GM12878 (cell line): Measurements from ENCODE around the gene RCBTB2. TPM values are rescaled to one million over a fixed set of nuclear protein-coding genes. Genes with fewer than 3 reads are reported as not detected.

Experiments
- ATAC-seq: fragments of 200-7000 bp; cut with Tn5 transposase; 3 replicates; pipeline ENCODE4 v1.9.1; 2020; ENCODE audit warnings: mild to moderate bottlenecking, moderate library complexity
- BruUV-seq: library from RNA; stranded (reverse); fragments of 400-500 nt; replicated peaks from 2 replicates; lab custom pipeline; 2021; lab: Mats Ljungman, UMichigan
- CTCF ChIA-PET: fragments of 300-600 bp; sonication (Branson Sonifier 250); formaldehyde crosslinking; extraction: SDS; loops from one replicate; lab custom pipeline; 2021; ENCODE audit warnings: inconsistent platforms; lab: Yijun Ruan, JAX
- POLR2A ChIA-PET: fragments of 350-600 bp; formaldehyde crosslinking; extraction: SDS; loops from one replicate; lab custom pipeline; 2021; ENCODE audit warnings: inconsistent platforms; lab: Charles Lee
- RAD21 ChIA-PET: fragments of 300-600 bp; sonication (Branson Sonifier 250); formaldehyde crosslinking; loops from one replicate; lab custom pipeline; 2023; ENCODE audit warnings: antibody characterized with exemption; ENCODE audit not compliant: unreplicated experiment; lab: Charles Lee
- SMC1A ChIA-PET: fragments of 300-600 bp; sonication (Branson Sonifier 250); formaldehyde crosslinking; loops from one replicate; lab custom pipeline; 2023; ENCODE audit not compliant: unreplicated experiment, uncharacterized antibody; lab: Charles Lee
- DNase-seq: peaks from one replicate; pipeline ENCODE4 v3.0.0-alpha.2; 2011; ENCODE audit warnings: low read depth, low spot score
- FAIRE-seq: peaks from 3 replicates; lab custom pipeline; 2011; peaks lifted over from hg19 to GRCh38; lab: Jason Lieb, UNC
- H2AFZ ChIP-seq: 2 replicates; pipeline ENCODE4 v1.6.0; 2011; ENCODE audit warnings: low read depth, low read length, control low read depth; ENCODE audit not compliant: control insufficient read depth
- H3K27ac ChIP-seq: 2 replicates; pipeline ENCODE4 v1.5.1; 2011; ENCODE audit warnings: control low read depth; ENCODE audit not compliant: control insufficient read depth, insufficient read depth
- H3K27me3 ChIP-seq, 2 experiments: replicated peaks in 1 of 2; 2 replicates each; pipeline versions ENCODE4 v1.6.0 to v1.6.1; 2011; ENCODE audit warnings: low read length in 1 of 2; ENCODE audit not compliant: control insufficient read depth in 2 of 2, insufficient read depth in 2 of 2
- H3K36me3 ChIP-seq, 2 experiments: 2 replicates each; pipeline ENCODE4 v1.5.1; 2011; ENCODE audit warnings: low read length in 1 of 2; ENCODE audit not compliant: control insufficient read depth in 2 of 2, insufficient read depth in 2 of 2
- H3K4me1 ChIP-seq: 2 replicates; pipeline ENCODE4 v1.6.1; 2011; ENCODE audit warnings: mild to moderate bottlenecking, low read length, moderate library complexity, mixed read lengths; ENCODE audit not compliant: control insufficient read depth, insufficient read depth
- H3K4me2 ChIP-seq: 2 replicates; pipeline ENCODE4 v1.6.0; 2011; ENCODE audit warnings: control low read depth; ENCODE audit not compliant: control insufficient read depth, insufficient read depth
- H3K4me3 ChIP-seq: fragments of 200-600 bp; sonication (generic); 2 replicates; pipeline ENCODE4 v1.5.1; 2016
- H3K79me2 ChIP-seq: 2 replicates; pipeline ENCODE4 v1.6.0; 2011; ENCODE audit warnings: low read length; ENCODE audit not compliant: control insufficient read depth, insufficient read depth
- H3K9ac ChIP-seq: 2 replicates; pipeline ENCODE4 v1.8.0; 2011; ENCODE audit warnings: low read length, control low read depth, mixed read lengths; ENCODE audit not compliant: control insufficient read depth, insufficient read depth
- H3K9me3 ChIP-seq: replicated peaks from 3 replicates; pipeline ENCODE4 v1.5.1; 2011; ENCODE audit warnings: mild to moderate bottlenecking, low read length; ENCODE audit not compliant: control insufficient read depth, insufficient read depth
- H4K20me1 ChIP-seq: 2 replicates; pipeline ENCODE4 v1.6.0; 2011; ENCODE audit not compliant: control insufficient read depth, insufficient read depth
- ATF7 ChIP-seq: fragments of 450-650 bp; IDR thresholded peaks from 2 replicates; pipeline ENCODE4 v1.6.1; 2016; ENCODE audit warnings: low read depth, mild to moderate bottlenecking
- BHLHE40 ChIP-seq, 2 experiments: fragments of 450-650 bp in 1 of 2; IDR thresholded peaks; 2 replicates each; pipeline ENCODE4 v1.6.1; 2011 to 2017; ENCODE audit warnings: low read depth in 2 of 2, borderline replicate concordance in 1 of 2, improper control_type of control experiment in 1 of 2, low read length in 1 of 2, mild to moderate bottlenecking in 1 of 2
- CBX5 ChIP-seq: sonication (generic); IDR thresholded peaks from 2 replicates; pipeline ENCODE4 v1.6.1; 2016; ENCODE audit warnings: low read depth, moderate library complexity, mild to moderate bottlenecking, inconsistent platforms
- CREM ChIP-seq: IDR thresholded peaks from 2 replicates; pipeline ENCODE4 v1.6.1; 2014; ENCODE audit warnings: antibody characterized with exemption, low read depth
- DPF2 ChIP-seq: fragments of 450-650 bp; IDR thresholded peaks from 2 replicates; pipeline ENCODE4 v1.6.1; 2017; ENCODE audit warnings: mild to moderate bottlenecking
- ETV6 ChIP-seq, 2 experiments: fragments of 450-650 bp in 1 of 2; IDR thresholded peaks in 1 of 2; conservative IDR thresholded peaks in 1 of 2; 2 replicates each; pipeline ENCODE4 v1.6.1; 2014; ENCODE audit warnings: antibody characterized with exemption in 1 of 2, borderline replicate concordance in 1 of 2, low read depth in 1 of 2, mild to moderate bottlenecking in 1 of 2, moderate library complexity in 1 of 2
- GABPA ChIP-seq: IDR thresholded peaks from 2 replicates; pipeline ENCODE4 v1.6.1; 2014; ENCODE audit warnings: antibody characterized with exemption, low read depth, mild to moderate bottlenecking, inconsistent platforms
- IRF4 ChIP-seq: IDR thresholded peaks from 2 replicates; pipeline ENCODE4 v1.6.1; 2011; ENCODE audit warnings: low read depth, low read length
- JUNB ChIP-seq: IDR thresholded peaks from 2 replicates; pipeline ENCODE4 v1.6.1; 2016; ENCODE audit warnings: antibody characterized with exemption, mild to moderate bottlenecking
- MYC ChIP-seq: IDR thresholded peaks from 2 replicates; pipeline ENCODE4 v1.6.1; 2011; ENCODE audit warnings: mild to moderate bottlenecking, low read length, moderate library complexity, inconsistent platforms; ENCODE audit not compliant: insufficient read depth, insufficient replicate concordance, insufficient read length, severe bottlenecking
- PAX8 ChIP-seq: fragments of 450-650 bp; IDR thresholded peaks from 2 replicates; pipeline ENCODE4 v1.6.1; 2017; ENCODE audit warnings: mild to moderate bottlenecking, moderate library complexity
- POLR2AphosphoS5 ChIP-seq: IDR thresholded peaks from 2 replicates; pipeline ENCODE4 v1.6.1; 2011; ENCODE audit warnings: mild to moderate bottlenecking, low read length, inconsistent platforms
- SIN3A ChIP-seq: IDR thresholded peaks from 2 replicates; pipeline ENCODE4 v1.6.1; 2012; ENCODE audit warnings: low read depth, low read length, improper control_type of control experiment
- SIX5 ChIP-seq: IDR thresholded peaks from 2 replicates; pipeline ENCODE4 v1.6.1; 2011; ENCODE audit warnings: mild to moderate bottlenecking, low read depth, low read length, moderate library complexity; ENCODE audit not compliant: severe bottlenecking
- SPI1 ChIP-seq: IDR thresholded peaks from 2 replicates; pipeline ENCODE4 v1.6.1; 2011; ENCODE audit warnings: low read depth, mild to moderate bottlenecking, low read length, moderate library complexity, borderline replicate concordance; ENCODE audit not compliant: insufficient read depth
- TAF1 ChIP-seq: IDR thresholded peaks from 2 replicates; pipeline ENCODE4 v1.6.1; 2011; ENCODE audit warnings: mild to moderate bottlenecking, low read depth, low read length, borderline replicate concordance
- TARDBP ChIP-seq: IDR thresholded peaks from 2 replicates; pipeline ENCODE4 v1.6.1; 2016; ENCODE audit warnings: borderline replicate concordance
- ZBED1 ChIP-seq: IDR thresholded peaks from 2 replicates; pipeline ENCODE4 v1.6.1; 2016; ENCODE audit warnings: borderline replicate concordance
- WGBS: methylation state at CpG from one replicate; pipeline ENCODE4 v1.1.6; 2016; ENCODE audit warnings: low lambda C conversion rate; ENCODE audit not compliant: insufficient replicate concordance, insufficient coverage; ENCODE audit errors: missing lambda C conversion rate; 5-methylcytosine and 5-hydroxymethylcytosine counted together
- in situ Hi-C: fragments of 300-500 bp; cut with MboI; formaldehyde crosslinking; loops from 9 replicates; pipeline ENCODE4 v1.14.3; 2018; ENCODE audit warnings: mixed read lengths
- intact Hi-C: fragments of 100-400 bp; cut with micrococcal nuclease; formaldehyde crosslinking; loops from one replicate; pipeline ENCODE4 v1.14.2; 2022; ENCODE audit not compliant: unreplicated experiment
- polyA plus RNA-seq, 11 experiments: library from polyadenylated mRNA; depleted of rRNA in 4 of 11; unstranded in 6 of 11; stranded (reverse) in 5 of 11; fragments of >200 nt; fragmentation: Nextera tagmentation in 4 of 11; fragmentation: Illumina TruSeq in 1 of 11; extraction: Ambion mirVana in 4 of 11; extraction: Trizol in 1 of 11; gene quantifications; 1 replicate in 1 of 11; 2 replicates in 10 of 11; pipeline versions ENCODE4 v1.2.1 to v1.2.3, GENCODE V29; 2011 to 2016; ENCODE audit warnings: inconsistent platforms in 2 of 11, missing spikeins in 2 of 11, low read depth in 1 of 11
- total RNA-seq, 4 experiments: library from RNA; depleted of rRNA in 3 of 4; stranded (reverse); fragments of >200 nt in 3 of 4; fragmentation: Illumina TruSeq in 1 of 4; extraction: Trizol in 1 of 4; gene quantifications; 2 replicates each; pipeline versions ENCODE4 v1.2.1 to v1.2.3, GENCODE V29; 2013 to 2021
- TF ChIP-seq, protein P1 (sequence below): fragments of 450-650 bp; IDR thresholded peaks from 2 replicates; pipeline ENCODE4 v1.6.1; 2017; ENCODE audit warnings: antibody characterized with exemption, mild to moderate bottlenecking, moderate library complexity
- TF ChIP-seq, protein P2 (sequence below): fragments of 450-650 bp; IDR thresholded peaks from 2 replicates; pipeline ENCODE4 v1.6.1; 2016; ENCODE audit warnings: mild to moderate bottlenecking

RCBTB2 gene
- total and polyA plus RNA-seq, 10 of the 15 experiments (the other 5 are each of a cell fraction or from before 2014, with no cell fraction given): 5.0 to 16.0 (median 8.5) TPM

DNA sequence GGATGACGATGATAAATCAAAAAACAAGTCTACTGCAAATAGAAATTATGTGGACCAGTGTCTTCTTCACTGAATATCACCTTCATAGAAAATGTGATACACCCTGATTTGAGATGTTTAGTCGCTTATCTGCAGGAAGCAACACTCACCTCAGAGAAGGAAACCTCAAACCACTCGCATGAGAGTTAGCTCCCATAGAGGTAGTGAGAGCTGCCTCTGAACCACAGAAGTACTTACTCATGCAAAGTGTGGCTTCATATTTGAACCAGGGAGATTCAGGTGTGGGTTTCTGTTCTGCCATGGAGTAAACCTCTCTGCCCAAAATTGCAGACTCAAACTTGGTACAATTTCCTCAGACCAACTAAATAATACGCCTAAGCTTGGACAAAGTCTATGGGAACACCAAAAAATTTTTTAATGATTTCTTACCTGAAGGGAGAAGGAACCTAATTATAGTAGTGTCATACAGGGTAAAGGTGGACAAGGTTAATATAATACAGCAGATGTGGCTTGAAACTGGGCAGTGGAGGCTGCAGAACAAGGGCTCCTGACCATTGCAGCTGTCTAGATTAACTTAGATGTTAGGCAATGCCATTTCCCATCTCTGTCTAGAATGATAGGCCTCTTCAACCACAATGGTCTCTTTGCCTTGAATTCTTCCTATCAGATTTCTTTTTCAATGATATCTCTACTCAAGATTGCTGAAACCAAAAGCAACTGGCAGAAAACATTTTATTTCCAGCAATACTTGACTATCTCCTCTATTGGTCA, 29.6 kb upstream of the RCBTB2 start:
- no peaks in the 10 kb centered on the region; the same call in 1 of the 3 replicates for H3K9me3 ChIP-seq
- ATAC-seq: peak; percentile 99
- 1% methylated on average over 4 of the region's 4 CpGs for WGBS
- H4K20me1 ChIP-seq: no peaks in the 10 kb centered on the region
- no peak overlapping the region for H2AFZ ChIP-seq
- H3K9ac ChIP-seq: no peak overlapping the region
- no peaks in the 10 kb centered on the region for H3K79me2 ChIP-seq
- DNase-seq: peak; percentile 98
- H3K36me3 ChIP-seq: no peaks in the 10 kb centered on the region
- in situ Hi-C loops (no loop called here), intact Hi-C loops (loop anchor here (1.0 to 5.0 kb wide), 5 partner anchors 17 to 276 kb away; partner anchors contain the start of genes RB1 and RCBTB2)
- CTCF ChIA-PET: interaction anchor here (0.6 to 5.4 kb wide), 7 partner anchors 10 to 161 kb away, joined by 3 to 46 read pairs (median 4); no protein-coding TSS in a partner anchor
- no peaks in the 10 kb centered on the region for H3K27me3 ChIP-seq
- H3K4me1 ChIP-seq: peaks cover 38% of the 10 kb centered on the region
- SMC1A ChIA-PET: interaction anchor here (1.1 to 8.2 kb wide), 11 partner anchors 16 to 228 kb away, joined by 3 to 103 read pairs (median 3); partner anchors contain the start of gene RCBTB2
- no TSS peak for BruUV-seq
- POLR2A ChIA-PET: interaction anchor here (0.6 to 4.0 kb wide), 4 partner anchors 16 to 228 kb away, joined by 3 to 14 read pairs (median 3); no protein-coding TSS in a partner anchor
- RAD21 ChIA-PET: interaction anchor here (1.0 to 4.9 kb wide), 5 partner anchors 10 to 327 kb away, joined by 3 to 51 read pairs (median 3); no protein-coding TSS in a partner anchor
- peak overlapping the region; percentile 18; the same call in 1 of the 2 replicates for H3K4me3 ChIP-seq
- peak overlapping the region; percentile 62 for H3K27ac ChIP-seq
- peak overlapping the region; percentile 65 for H3K4me2 ChIP-seq
- FAIRE-seq: peak; percentile 98
- TF ChIP-seq CREM (peak; percentile 87), IRF4 (peak; percentile 97), POLR2AphosphoS5 (no peak), ETV6 (conservative IDR thresholded peaks at IDR 0.05 in 1 of 2, IDR thresholded peaks at IDR 0.05 in 1 of 2; ENCODE audit: borderline replicate concordance in 1 of 2, low read depth in 1 of 2) (peak in 1 of 2 experiments; percentile 96; a peak in 2 of 4 replicates), SIX5 (no peak), DPF2 (peak; percentile 93), JUNB (peak; percentile 71), SIN3A (no peak), TAF1 (0 out of 2 replicates have a peak, but pooled peaks have one; percentile 21), PAX8 (no peak), BHLHE40 (IDR thresholded peaks at IDR 0.05; ENCODE audit: borderline replicate concordance in 1 of 2, low read depth in 2 of 2, low read length in 1 of 2) (peak; percentile 97 to 98), SPI1 (peak; percentile 92), TARDBP (0 out of 2 replicates have a peak, but pooled peaks have one; percentile 24), ATF7 (peak; percentile 85), ZBED1 (peak; percentile 92; the same call in 1 of the 2 replicates), GABPA (peak; percentile 62; the same call in 1 of the 2 replicates), MYC (no peak), CBX5 (peak; percentile 74; the same call in 1 of the 2 replicates)
- TF ChIP-seq, protein P1, sequence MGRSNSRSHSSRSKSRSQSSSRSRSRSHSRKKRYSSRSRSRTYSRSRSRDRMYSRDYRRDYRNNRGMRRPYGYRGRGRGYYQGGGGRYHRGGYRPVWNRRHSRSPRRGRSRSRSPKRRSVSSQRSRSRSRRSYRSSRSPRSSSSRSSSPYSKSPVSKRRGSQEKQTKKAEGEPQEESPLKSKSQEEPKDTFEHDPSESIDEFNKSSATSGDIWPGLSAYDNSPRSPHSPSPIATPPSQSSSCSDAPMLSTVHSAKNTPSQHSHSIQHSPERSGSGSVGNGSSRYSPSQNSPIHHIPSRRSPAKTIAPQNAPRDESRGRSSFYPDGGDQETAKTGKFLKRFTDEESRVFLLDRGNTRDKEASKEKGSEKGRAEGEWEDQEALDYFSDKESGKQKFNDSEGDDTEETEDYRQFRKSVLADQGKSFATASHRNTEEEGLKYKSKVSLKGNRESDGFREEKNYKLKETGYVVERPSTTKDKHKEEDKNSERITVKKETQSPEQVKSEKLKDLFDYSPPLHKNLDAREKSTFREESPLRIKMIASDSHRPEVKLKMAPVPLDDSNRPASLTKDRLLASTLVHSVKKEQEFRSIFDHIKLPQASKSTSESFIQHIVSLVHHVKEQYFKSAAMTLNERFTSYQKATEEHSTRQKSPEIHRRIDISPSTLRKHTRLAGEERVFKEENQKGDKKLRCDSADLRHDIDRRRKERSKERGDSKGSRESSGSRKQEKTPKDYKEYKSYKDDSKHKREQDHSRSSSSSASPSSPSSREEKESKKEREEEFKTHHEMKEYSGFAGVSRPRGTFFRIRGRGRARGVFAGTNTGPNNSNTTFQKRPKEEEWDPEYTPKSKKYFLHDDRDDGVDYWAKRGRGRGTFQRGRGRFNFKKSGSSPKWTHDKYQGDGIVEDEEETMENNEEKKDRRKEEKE: no peak
- TF ChIP-seq, protein P2, sequence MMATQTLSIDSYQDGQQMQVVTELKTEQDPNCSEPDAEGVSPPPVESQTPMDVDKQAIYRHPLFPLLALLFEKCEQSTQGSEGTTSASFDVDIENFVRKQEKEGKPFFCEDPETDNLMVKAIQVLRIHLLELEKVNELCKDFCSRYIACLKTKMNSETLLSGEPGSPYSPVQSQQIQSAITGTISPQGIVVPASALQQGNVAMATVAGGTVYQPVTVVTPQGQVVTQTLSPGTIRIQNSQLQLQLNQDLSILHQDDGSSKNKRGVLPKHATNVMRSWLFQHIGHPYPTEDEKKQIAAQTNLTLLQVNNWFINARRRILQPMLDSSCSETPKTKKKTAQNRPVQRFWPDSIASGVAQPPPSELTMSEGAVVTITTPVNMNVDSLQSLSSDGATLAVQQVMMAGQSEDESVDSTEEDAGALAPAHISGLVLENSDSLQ: no peak
